Astrocyte of the cerebellum (primary cell): ENCODE measurements around the gene WDR49.

Experiments
- DNase-seq: peaks from one replicate; pipeline ENCODE4 v3.0.0-alpha.2; 2011; ENCODE audit warnings: low read depth
- H3K4me3 ChIP-seq: 2 replicates; pipeline ENCODE4 v1.5.1; 2011; ENCODE audit warnings: mild to moderate bottlenecking, low read depth, low read length, moderate library complexity
- in situ Hi-C: cut with HindIII; loops from 2 replicates; pipeline ENCODE4 v1.10.0; 2017; ENCODE audit warnings: low sequenced_read_pairs
- TF ChIP-seq, protein P1 (sequence below): IDR thresholded peaks from 2 replicates; pipeline ENCODE4 v1.5.1; 2012; ENCODE audit warnings: low read length, low read depth, moderate library complexity, mild to moderate bottlenecking; ENCODE audit errors: missing control alignments

Gene WDR49

GRCh38 chr3:167441256-167441655, 212.5 kb downstream of the WDR49 start:
- TF ChIP-seq, protein P1, sequence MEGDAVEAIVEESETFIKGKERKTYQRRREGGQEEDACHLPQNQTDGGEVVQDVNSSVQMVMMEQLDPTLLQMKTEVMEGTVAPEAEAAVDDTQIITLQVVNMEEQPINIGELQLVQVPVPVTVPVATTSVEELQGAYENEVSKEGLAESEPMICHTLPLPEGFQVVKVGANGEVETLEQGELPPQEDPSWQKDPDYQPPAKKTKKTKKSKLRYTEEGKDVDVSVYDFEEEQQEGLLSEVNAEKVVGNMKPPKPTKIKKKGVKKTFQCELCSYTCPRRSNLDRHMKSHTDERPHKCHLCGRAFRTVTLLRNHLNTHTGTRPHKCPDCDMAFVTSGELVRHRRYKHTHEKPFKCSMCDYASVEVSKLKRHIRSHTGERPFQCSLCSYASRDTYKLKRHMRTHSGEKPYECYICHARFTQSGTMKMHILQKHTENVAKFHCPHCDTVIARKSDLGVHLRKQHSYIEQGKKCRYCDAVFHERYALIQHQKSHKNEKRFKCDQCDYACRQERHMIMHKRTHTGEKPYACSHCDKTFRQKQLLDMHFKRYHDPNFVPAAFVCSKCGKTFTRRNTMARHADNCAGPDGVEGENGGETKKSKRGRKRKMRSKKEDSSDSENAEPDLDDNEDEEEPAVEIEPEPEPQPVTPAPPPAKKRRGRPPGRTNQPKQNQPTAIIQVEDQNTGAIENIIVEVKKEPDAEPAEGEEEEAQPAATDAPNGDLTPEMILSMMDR = no peak
- no peak for DNase-seq
- H3K4me3 ChIP-seq = no peak overlapping the region
- in situ Hi-C loops = no loop called here

DNA sequence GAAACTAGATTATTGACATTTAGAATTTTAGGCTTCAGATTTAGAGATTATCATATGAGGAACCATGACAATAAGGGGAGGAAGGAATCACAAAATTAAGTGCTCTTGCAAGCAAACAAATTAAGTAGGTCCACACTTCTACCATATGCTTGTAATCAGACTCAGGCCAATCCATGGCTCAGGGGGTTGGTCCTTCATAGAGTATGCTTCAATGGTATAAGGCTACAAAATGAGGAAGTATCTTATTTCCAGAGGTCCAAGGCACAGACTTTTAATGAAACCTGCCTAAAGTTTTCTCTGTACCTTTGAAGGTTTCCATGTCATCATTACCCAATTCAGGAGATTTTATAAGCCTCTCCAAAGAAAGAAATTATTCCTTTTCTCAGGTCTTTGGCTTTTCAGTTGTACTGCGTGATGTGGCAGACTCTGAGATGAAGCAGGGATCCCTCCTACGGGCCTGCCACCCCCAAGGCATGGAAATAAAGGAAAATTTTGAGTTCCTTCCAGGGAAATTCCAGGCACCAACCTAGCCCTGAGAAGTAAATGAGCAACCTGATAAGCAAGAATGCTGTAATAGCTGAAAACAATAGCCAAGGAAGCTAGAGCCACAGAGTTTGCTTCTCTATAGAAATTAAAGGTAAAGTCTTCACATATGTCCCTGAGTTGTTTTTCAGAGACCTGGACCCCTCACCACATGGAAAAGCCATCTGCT, 216.2 kb downstream of the WDR49 start:
- H3K4me3 ChIP-seq = no peak overlapping the region
- no peak for DNase-seq
- TF ChIP-seq, protein P1 = no peak
- in situ Hi-C loops = no loop called here
